GM12878 (cell line): ENCODE measurements around the gene ETV7. TPM values are rescaled to one million over a fixed set of nuclear protein-coding genes. Genes with fewer than 3 reads are reported as not detected.

Experiments used
- ASH2L ChIP-seq: fragments of 300-600, 200-600 bp; sonication (generic); IDR thresholded peaks from 2 replicates; pipeline ENCODE4 v1.6.1; 2017; ENCODE audit warnings: low read depth, mild to moderate bottlenecking, borderline replicate concordance
- BCL11A ChIP-seq: IDR thresholded peaks from 2 replicates; pipeline ENCODE4 v1.6.1; 2011; ENCODE audit warnings: low read depth, low read length
- CHD1 ChIP-seq: IDR thresholded peaks from 2 replicates; pipeline ENCODE4 v1.6.1; 2012; ENCODE audit warnings: low read depth, low read length, improper control_type of control experiment
- CHD4 ChIP-seq: fragments of 200-600 bp; sonication (generic); IDR thresholded peaks from 2 replicates; pipeline ENCODE4 v1.6.1; 2016; ENCODE audit warnings: mild to moderate bottlenecking
- FOXM1 ChIP-seq: IDR thresholded peaks from 2 replicates; pipeline ENCODE4 v1.6.1; 2012; ENCODE audit warnings: low read depth, mild to moderate bottlenecking, inconsistent platforms, low read length, moderate library complexity
- HDAC6 ChIP-seq: fragments of 200-600 bp; sonication (generic); IDR thresholded peaks from one replicate; pipeline ENCODE4 v1.8.0; 2017; ENCODE audit warnings: antibody characterized with exemption; ENCODE audit not compliant: unreplicated experiment
- LARP7 ChIP-seq: fragments of 450-650 bp; IDR thresholded peaks from 2 replicates; pipeline ENCODE4 v1.6.1; 2017; ENCODE audit warnings: mild to moderate bottlenecking
- MEF2A ChIP-seq: IDR thresholded peaks from 2 replicates; pipeline ENCODE4 v1.6.1; 2011; ENCODE audit warnings: low read depth, mild to moderate bottlenecking, low read length, moderate library complexity; ENCODE audit not compliant: insufficient read depth
- MEF2B ChIP-seq: fragments of 450-650 bp; IDR thresholded peaks from 2 replicates; pipeline ENCODE4 v1.6.1; 2018; ENCODE audit warnings: mild to moderate bottlenecking, moderate library complexity; ENCODE audit not compliant: partially characterized antibody, poor library complexity, severe bottlenecking
- MTA2 ChIP-seq: fragments of 450-650 bp; IDR thresholded peaks from 2 replicates; pipeline ENCODE4 v1.6.1; 2016; ENCODE audit warnings: low read depth, mild to moderate bottlenecking, moderate library complexity
- POLR2AphosphoS5 ChIP-seq: IDR thresholded peaks from 2 replicates; pipeline ENCODE4 v1.6.1; 2011; ENCODE audit warnings: mild to moderate bottlenecking, low read length, inconsistent platforms
- POU2F2 ChIP-seq: IDR thresholded peaks from 3 replicates; pipeline ENCODE4 v1.6.1; 2011; ENCODE audit warnings: low read depth, mild to moderate bottlenecking, low read length, borderline replicate concordance
- RAD21 ChIP-seq: IDR thresholded peaks from 2 replicates; pipeline ENCODE4 v1.6.1; 2011; ENCODE audit warnings: mild to moderate bottlenecking, low read depth, low read length, moderate library complexity; ENCODE audit not compliant: insufficient read depth
- RCOR1 ChIP-seq: conservative IDR thresholded peaks from 2 replicates; pipeline ENCODE4 v1.6.1; 2012; ENCODE audit warnings: low read depth, low read length, improper control_type of control experiment
- SP1 ChIP-seq: IDR thresholded peaks from one replicate; pipeline ENCODE4 v1.6.1; 2011; ENCODE audit warnings: low read depth, low read length
- SREBF1 ChIP-seq: IDR thresholded peaks from 2 replicates; pipeline ENCODE4 v1.6.1; 2012; ENCODE audit warnings: mild to moderate bottlenecking, low read length
- SREBF2 ChIP-seq: IDR thresholded peaks from 2 replicates; pipeline ENCODE4 v1.6.1; 2012; ENCODE audit warnings: mild to moderate bottlenecking, low read length
- STAT1 ChIP-seq: fragments of 450-650 bp; conservative IDR thresholded peaks from 2 replicates; pipeline ENCODE4 v1.6.1; 2014; ENCODE audit warnings: antibody characterized with exemption, mild to moderate bottlenecking
- TAF1 ChIP-seq: IDR thresholded peaks from 2 replicates; pipeline ENCODE4 v1.6.1; 2011; ENCODE audit warnings: mild to moderate bottlenecking, low read depth, low read length, borderline replicate concordance
- TCF12 ChIP-seq: IDR thresholded peaks from 2 replicates; pipeline ENCODE4 v1.6.1; 2011; ENCODE audit warnings: low read depth, mild to moderate bottlenecking, low read length
- TCF3 ChIP-seq: IDR thresholded peaks from 2 replicates; pipeline ENCODE4 v1.6.1; 2012; ENCODE audit warnings: low read depth, mild to moderate bottlenecking, low read length, borderline replicate concordance; ENCODE audit not compliant: insufficient read depth
- polyA plus RNA-seq, 11 experiments: library from polyadenylated mRNA; depleted of rRNA in 4 of 11; unstranded in 6 of 11; stranded (reverse) in 5 of 11; fragments of >200 nt; fragmentation: Nextera tagmentation in 4 of 11; fragmentation: Illumina TruSeq in 1 of 11; extraction: Ambion mirVana in 4 of 11; extraction: Trizol in 1 of 11; gene quantifications; 1 replicate in 1 of 11; 2 replicates in 10 of 11; pipeline versions ENCODE4 v1.2.1 to v1.2.3, GENCODE V29; 2011 to 2016; ENCODE audit warnings: inconsistent platforms in 2 of 11, missing spikeins in 2 of 11, low read depth in 1 of 11
- total RNA-seq, 4 experiments: library from RNA; depleted of rRNA in 3 of 4; stranded (reverse); fragments of >200 nt in 3 of 4; fragmentation: Illumina TruSeq in 1 of 4; extraction: Trizol in 1 of 4; gene quantifications; 2 replicates each; pipeline versions ENCODE4 v1.2.1 to v1.2.3, GENCODE V29; 2013 to 2021
- TF ChIP-seq, protein P1 (sequence below): IDR thresholded peaks from 2 replicates; pipeline ENCODE4 v1.6.1; 2011; ENCODE audit warnings: borderline replicate concordance, low read depth, mild to moderate bottlenecking, moderate library complexity, low read length; ENCODE audit not compliant: insufficient read depth, poor library complexity, severe bottlenecking
- TF ChIP-seq, protein P2 (sequence below): IDR thresholded peaks from 2 replicates; pipeline ENCODE4 v1.6.1; 2011; ENCODE audit warnings: mild to moderate bottlenecking, low read depth, low read length, moderate library complexity; ENCODE audit not compliant: insufficient replicate concordance
- TF ChIP-seq, protein P3 (sequence below): IDR thresholded peaks from 2 replicates; pipeline ENCODE4 v1.6.1; 2012; ENCODE audit warnings: mild to moderate bottlenecking, low read depth, low read length
- TF ChIP-seq, protein P4 (sequence below): fragments of 450-650 bp; conservative IDR thresholded peaks from 2 replicates; pipeline ENCODE4 v1.6.1; 2017; ENCODE audit warnings: mild to moderate bottlenecking, moderate library complexity

ETV7 gene
- total and polyA plus RNA-seq, 10 of the 15 experiments (the other 5 are each of a cell fraction or from before 2014, with no cell fraction given): 0.04 to 1.8 (median 1.3) TPM

DNA sequence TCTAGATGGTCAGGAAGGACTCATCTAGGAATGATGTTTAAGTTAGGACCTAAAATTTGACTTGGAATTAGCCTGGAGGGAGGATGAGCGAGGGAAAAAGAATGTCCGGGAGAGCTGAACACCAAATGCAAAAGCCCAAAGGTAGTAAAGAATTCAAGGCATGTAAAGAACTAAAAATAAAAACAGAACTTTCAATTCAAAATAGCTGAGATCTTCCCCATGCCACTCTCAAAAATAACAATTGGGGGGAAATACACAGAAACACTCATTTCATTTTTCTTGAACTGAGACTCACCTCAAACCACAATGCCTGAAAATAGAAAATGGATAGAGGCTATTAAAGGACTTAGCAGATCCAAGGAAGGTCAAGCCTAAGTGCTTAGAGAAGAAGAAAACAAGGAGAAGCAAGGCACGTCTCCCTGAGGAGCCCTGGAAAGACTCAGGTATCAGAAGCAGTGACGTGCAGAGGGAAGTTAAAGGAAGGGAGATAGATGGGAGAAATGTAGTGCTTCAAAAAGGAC lies 44.7 kb upstream of the ETV7 start (continued):
- TF ChIP-seq, protein P1, sequence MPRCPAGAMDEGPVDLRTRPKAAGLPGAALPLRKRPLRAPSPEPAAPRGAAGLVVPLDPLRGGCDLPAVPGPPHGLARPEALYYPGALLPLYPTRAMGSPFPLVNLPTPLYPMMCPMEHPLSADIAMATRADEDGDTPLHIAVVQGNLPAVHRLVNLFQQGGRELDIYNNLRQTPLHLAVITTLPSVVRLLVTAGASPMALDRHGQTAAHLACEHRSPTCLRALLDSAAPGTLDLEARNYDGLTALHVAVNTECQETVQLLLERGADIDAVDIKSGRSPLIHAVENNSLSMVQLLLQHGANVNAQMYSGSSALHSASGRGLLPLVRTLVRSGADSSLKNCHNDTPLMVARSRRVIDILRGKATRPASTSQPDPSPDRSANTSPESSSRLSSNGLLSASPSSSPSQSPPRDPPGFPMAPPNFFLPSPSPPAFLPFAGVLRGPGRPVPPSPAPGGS: no peak
- TF ChIP-seq BCL11A: no peak
- no peak for TF ChIP-seq TCF12
- no peak for TF ChIP-seq STAT1
- TF ChIP-seq ASH2L: no peak
- no peak for TF ChIP-seq TAF1
- TF ChIP-seq, protein P2, sequence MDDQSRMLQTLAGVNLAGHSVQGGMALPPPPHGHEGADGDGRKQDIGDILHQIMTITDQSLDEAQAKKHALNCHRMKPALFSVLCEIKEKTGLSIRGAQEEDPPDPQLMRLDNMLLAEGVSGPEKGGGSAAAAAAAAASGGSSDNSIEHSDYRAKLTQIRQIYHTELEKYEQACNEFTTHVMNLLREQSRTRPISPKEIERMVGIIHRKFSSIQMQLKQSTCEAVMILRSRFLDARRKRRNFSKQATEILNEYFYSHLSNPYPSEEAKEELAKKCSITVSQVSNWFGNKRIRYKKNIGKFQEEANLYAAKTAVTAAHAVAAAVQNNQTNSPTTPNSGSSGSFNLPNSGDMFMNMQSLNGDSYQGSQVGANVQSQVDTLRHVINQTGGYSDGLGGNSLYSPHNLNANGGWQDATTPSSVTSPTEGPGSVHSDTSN: no peak
- TF ChIP-seq TCF3: no peak
- TF ChIP-seq POU2F2: no peak
- peak; percentile 90; the same call in 1 of the 2 replicates for TF ChIP-seq FOXM1
- no peak for TF ChIP-seq SREBF2
- no peak for TF ChIP-seq SP1
- TF ChIP-seq SREBF1: no peak
- TF ChIP-seq MTA2: peak; percentile 76
- TF ChIP-seq MEF2B: peak; percentile 88
- no peak for TF ChIP-seq LARP7
- no peak for TF ChIP-seq RCOR1
- TF ChIP-seq CHD4: no peak
- TF ChIP-seq HDAC6: no peak
- no peak for TF ChIP-seq CHD1
- TF ChIP-seq, protein P3, sequence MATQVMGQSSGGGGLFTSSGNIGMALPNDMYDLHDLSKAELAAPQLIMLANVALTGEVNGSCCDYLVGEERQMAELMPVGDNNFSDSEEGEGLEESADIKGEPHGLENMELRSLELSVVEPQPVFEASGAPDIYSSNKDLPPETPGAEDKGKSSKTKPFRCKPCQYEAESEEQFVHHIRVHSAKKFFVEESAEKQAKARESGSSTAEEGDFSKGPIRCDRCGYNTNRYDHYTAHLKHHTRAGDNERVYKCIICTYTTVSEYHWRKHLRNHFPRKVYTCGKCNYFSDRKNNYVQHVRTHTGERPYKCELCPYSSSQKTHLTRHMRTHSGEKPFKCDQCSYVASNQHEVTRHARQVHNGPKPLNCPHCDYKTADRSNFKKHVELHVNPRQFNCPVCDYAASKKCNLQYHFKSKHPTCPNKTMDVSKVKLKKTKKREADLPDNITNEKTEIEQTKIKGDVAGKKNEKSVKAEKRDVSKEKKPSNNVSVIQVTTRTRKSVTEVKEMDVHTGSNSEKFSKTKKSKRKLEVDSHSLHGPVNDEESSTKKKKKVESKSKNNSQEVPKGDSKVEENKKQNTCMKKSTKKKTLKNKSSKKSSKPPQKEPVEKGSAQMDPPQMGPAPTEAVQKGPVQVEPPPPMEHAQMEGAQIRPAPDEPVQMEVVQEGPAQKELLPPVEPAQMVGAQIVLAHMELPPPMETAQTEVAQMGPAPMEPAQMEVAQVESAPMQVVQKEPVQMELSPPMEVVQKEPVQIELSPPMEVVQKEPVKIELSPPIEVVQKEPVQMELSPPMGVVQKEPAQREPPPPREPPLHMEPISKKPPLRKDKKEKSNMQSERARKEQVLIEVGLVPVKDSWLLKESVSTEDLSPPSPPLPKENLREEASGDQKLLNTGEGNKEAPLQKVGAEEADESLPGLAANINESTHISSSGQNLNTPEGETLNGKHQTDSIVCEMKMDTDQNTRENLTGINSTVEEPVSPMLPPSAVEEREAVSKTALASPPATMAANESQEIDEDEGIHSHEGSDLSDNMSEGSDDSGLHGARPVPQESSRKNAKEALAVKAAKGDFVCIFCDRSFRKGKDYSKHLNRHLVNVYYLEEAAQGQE: no peak
- TF ChIP-seq, protein P4, sequence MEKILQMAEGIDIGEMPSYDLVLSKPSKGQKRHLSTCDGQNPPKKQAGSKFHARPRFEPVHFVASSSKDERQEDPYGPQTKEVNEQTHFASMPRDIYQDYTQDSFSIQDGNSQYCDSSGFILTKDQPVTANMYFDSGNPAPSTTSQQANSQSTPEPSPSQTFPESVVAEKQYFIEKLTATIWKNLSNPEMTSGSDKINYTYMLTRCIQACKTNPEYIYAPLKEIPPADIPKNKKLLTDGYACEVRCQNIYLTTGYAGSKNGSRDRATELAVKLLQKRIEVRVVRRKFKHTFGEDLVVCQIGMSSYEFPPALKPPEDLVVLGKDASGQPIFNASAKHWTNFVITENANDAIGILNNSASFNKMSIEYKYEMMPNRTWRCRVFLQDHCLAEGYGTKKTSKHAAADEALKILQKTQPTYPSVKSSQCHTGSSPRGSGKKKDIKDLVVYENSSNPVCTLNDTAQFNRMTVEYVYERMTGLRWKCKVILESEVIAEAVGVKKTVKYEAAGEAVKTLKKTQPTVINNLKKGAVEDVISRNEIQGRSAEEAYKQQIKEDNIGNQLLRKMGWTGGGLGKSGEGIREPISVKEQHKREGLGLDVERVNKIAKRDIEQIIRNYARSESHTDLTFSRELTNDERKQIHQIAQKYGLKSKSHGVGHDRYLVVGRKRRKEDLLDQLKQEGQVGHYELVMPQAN: no peak
- peak; percentile 97 for TF ChIP-seq MEF2A
- TF ChIP-seq POLR2AphosphoS5: no peak
- TF ChIP-seq RAD21: no peak
